Liver (tissue), 9 donors: ENCODE measurements around the gene FABP1. TPM values are rescaled to one million over a fixed set of nuclear protein-coding genes. Genes with fewer than 3 reads are reported as not detected.
A peak's percentile ranks its signal among the peaks of the same experiment; 100 is the strongest.

Source experiments
- DNase-seq: peaks from one replicate; pipeline ENCODE4 v3.0.0-alpha.2; 2017; ENCODE audit warnings: low spot score
- H3K27ac ChIP-seq, 2 donors: one replicate each; pipeline ENCODE4 v1.7.0; 2013; ENCODE audit warnings: inconsistent platforms in 2 of 2, low read length in 2 of 2, control low read depth in 1 of 2, low read depth in 1 of 2, mild to moderate bottlenecking in 1 of 2
- H3K27me3 ChIP-seq, 4 donors: one replicate each; pipeline versions ENCODE4 v1.6.1 to v1.7.0; 2013; ENCODE audit warnings: low read length in 3 of 4, inconsistent platforms in 1 of 4, mild to moderate bottlenecking in 1 of 4, moderate library complexity in 1 of 4; ENCODE audit not compliant: control insufficient read depth in 4 of 4, insufficient read depth in 4 of 4
- H3K36me3 ChIP-seq, 4 donors: one replicate each; pipeline versions ENCODE4 v1.6.1 to v1.7.0; 2013; ENCODE audit warnings: low read length in 3 of 4, mild to moderate bottlenecking in 3 of 4, low read depth in 1 of 4, moderate library complexity in 1 of 4; ENCODE audit not compliant: control insufficient read depth in 4 of 4, insufficient read depth in 3 of 4
- H3K4me1 ChIP-seq, 4 donors: one replicate each; pipeline versions ENCODE4 v1.6.1 to v1.7.0; 2013; ENCODE audit warnings: low read length in 3 of 4, mild to moderate bottlenecking in 3 of 4, moderate library complexity in 1 of 4; ENCODE audit not compliant: control insufficient read depth in 4 of 4, insufficient read depth in 4 of 4
- H3K4me3 ChIP-seq, 3 donors: one replicate each; pipeline versions ENCODE4 v1.6.1 to v1.7.0; 2013; ENCODE audit warnings: low read length in 3 of 3, control low read depth in 1 of 3, low read depth in 1 of 3, mild to moderate bottlenecking in 1 of 3
- H3K9ac ChIP-seq, 2 donors: one replicate each; pipeline ENCODE4 v1.7.0; 2013; ENCODE audit warnings: low read length in 2 of 2, mild to moderate bottlenecking in 2 of 2, moderate library complexity in 2 of 2, control low read depth in 1 of 2, low read depth in 1 of 2
- H3K9me3 ChIP-seq, 4 donors: one replicate each; pipeline versions ENCODE4 v1.6.1 to v1.7.0; 2013; ENCODE audit warnings: low read length in 3 of 4; ENCODE audit not compliant: control insufficient read depth in 4 of 4
- ATF3 ChIP-seq: IDR thresholded peaks from 2 replicates; pipeline ENCODE4 v1.6.1; 2016; ENCODE audit warnings: antibody characterized with exemption
- CTCF ChIP-seq: fragments of 150-350 bp; IDR thresholded peaks from 2 replicates; pipeline ENCODE4 v1.5.1; 2017; ENCODE audit warnings: improper control_type of control experiment, low read depth, low read length; ENCODE audit not compliant: missing input control
- EGR1 ChIP-seq, 2 donors: IDR thresholded peaks; 2 replicates each; pipeline ENCODE4 v1.6.1; 2016 to 2018; ENCODE audit warnings: antibody characterized with exemption in 2 of 2, low read depth in 2 of 2
- FOXA1 ChIP-seq: IDR thresholded peaks from 2 replicates; pipeline ENCODE4 v1.6.1; 2016; ENCODE audit warnings: antibody characterized with exemption
- FOXA2 ChIP-seq: IDR thresholded peaks from 2 replicates; pipeline ENCODE4 v1.6.1; 2016; ENCODE audit warnings: antibody characterized with exemption
- GABPA ChIP-seq, 2 donors: IDR thresholded peaks in 1 of 2; conservative IDR thresholded peaks in 1 of 2; 2 replicates each; pipeline ENCODE4 v1.6.1; 2016; ENCODE audit warnings: antibody characterized with exemption in 2 of 2, mild to moderate bottlenecking in 1 of 2, moderate library complexity in 1 of 2
- HNF4A ChIP-seq, 2 donors: conservative IDR thresholded peaks; 2 replicates each; pipeline ENCODE4 v1.6.1; 2016; ENCODE audit warnings: antibody characterized with exemption in 2 of 2, mild to moderate bottlenecking in 2 of 2
- HNF4G ChIP-seq: IDR thresholded peaks from 2 replicates; pipeline ENCODE4 v1.6.1; 2016; ENCODE audit warnings: antibody characterized with exemption
- JUND ChIP-seq, 2 donors: IDR thresholded peaks; 2 replicates each; pipeline ENCODE4 v1.6.1; 2016; ENCODE audit warnings: antibody characterized with exemption in 2 of 2
- NR2F2 ChIP-seq: IDR thresholded peaks from 2 replicates; pipeline ENCODE4 v1.6.1; 2016; ENCODE audit warnings: antibody characterized with exemption
- RAD21 ChIP-seq, 2 donors: IDR thresholded peaks; 2 replicates each; pipeline ENCODE4 v1.6.1; 2016; ENCODE audit warnings: antibody characterized with exemption in 2 of 2, mild to moderate bottlenecking in 2 of 2
- RXRA ChIP-seq, 2 donors: IDR thresholded peaks; 2 replicates each; pipeline ENCODE4 v1.6.1; 2017 to 2018; ENCODE audit warnings: antibody characterized with exemption in 2 of 2, mild to moderate bottlenecking in 1 of 2
- SP1 ChIP-seq: IDR thresholded peaks from 2 replicates; pipeline ENCODE4 v1.6.1; 2018; ENCODE audit warnings: antibody characterized with exemption, mild to moderate bottlenecking
- TAF1 ChIP-seq: conservative IDR thresholded peaks from 2 replicates; pipeline ENCODE4 v1.6.1; 2016; ENCODE audit warnings: antibody characterized with exemption, mild to moderate bottlenecking
- YY1 ChIP-seq: IDR thresholded peaks from 2 replicates; pipeline ENCODE4 v1.6.1; 2016; ENCODE audit warnings: antibody characterized with exemption, mild to moderate bottlenecking
- WGBS: extraction: QIAGEN DNeasy Blood & Tissue Kit; methylation state at CpG from one replicate; pipeline ENCODE4 v1.1.7; 2013; 5-methylcytosine and 5-hydroxymethylcytosine counted together
- polyA plus RNA-seq, 2 donors: library from polyadenylated mRNA; stranded (reverse) in 1 of 2; unstranded in 1 of 2; fragments of 200-250 nt in 1 of 2; fragments of >200 nt in 1 of 2; fragmentation: Nextera tagmentation in 1 of 2; extraction: Ambion mirVana in 1 of 2; gene quantifications; one replicate each; pipeline versions ENCODE4 v1.2.1 to v1.2.3, GENCODE V29; 2013 to 2015
- total RNA-seq, 2 donors: library from RNA; depleted of rRNA; stranded (reverse); fragments of >200 nt; gene quantifications; one replicate each; pipeline ENCODE4 v1.2.3, GENCODE V29; 2014
- TF ChIP-seq, protein P1 (sequence below): IDR thresholded peaks from 2 replicates; pipeline ENCODE4 v1.6.1; 2016; ENCODE audit warnings: antibody characterized with exemption, mild to moderate bottlenecking
- TF ChIP-seq, protein P2 (sequence below): IDR thresholded peaks from 2 replicates; pipeline ENCODE4 v1.6.1; 2016; ENCODE audit warnings: antibody characterized with exemption
- TF ChIP-seq, protein P3 (sequence below): IDR thresholded peaks from 2 replicates; pipeline ENCODE4 v1.6.1; 2016; ENCODE audit warnings: antibody characterized with exemption
- donor health status: healthy.
- donor health status: healthy.
- donor health status: healthy.
- donor health status: healthy.
- donor health status: healthy.

Gene FABP1
- total and polyA plus RNA-seq, 4 donors: 975 to 7,337 (median 2,306) TPM

- H3K9ac ChIP-seq: no peak overlapping the region
- no peak for DNase-seq
- peaks cover 19 to 88% (median 73%) of the 10 kb centered on the region in 4 donors for H3K4me1 ChIP-seq
- H3K36me3 ChIP-seq: no peaks in the 10 kb centered on the region
- TF ChIP-seq ATF3: peak; percentile 42
- TF ChIP-seq, protein P1, sequence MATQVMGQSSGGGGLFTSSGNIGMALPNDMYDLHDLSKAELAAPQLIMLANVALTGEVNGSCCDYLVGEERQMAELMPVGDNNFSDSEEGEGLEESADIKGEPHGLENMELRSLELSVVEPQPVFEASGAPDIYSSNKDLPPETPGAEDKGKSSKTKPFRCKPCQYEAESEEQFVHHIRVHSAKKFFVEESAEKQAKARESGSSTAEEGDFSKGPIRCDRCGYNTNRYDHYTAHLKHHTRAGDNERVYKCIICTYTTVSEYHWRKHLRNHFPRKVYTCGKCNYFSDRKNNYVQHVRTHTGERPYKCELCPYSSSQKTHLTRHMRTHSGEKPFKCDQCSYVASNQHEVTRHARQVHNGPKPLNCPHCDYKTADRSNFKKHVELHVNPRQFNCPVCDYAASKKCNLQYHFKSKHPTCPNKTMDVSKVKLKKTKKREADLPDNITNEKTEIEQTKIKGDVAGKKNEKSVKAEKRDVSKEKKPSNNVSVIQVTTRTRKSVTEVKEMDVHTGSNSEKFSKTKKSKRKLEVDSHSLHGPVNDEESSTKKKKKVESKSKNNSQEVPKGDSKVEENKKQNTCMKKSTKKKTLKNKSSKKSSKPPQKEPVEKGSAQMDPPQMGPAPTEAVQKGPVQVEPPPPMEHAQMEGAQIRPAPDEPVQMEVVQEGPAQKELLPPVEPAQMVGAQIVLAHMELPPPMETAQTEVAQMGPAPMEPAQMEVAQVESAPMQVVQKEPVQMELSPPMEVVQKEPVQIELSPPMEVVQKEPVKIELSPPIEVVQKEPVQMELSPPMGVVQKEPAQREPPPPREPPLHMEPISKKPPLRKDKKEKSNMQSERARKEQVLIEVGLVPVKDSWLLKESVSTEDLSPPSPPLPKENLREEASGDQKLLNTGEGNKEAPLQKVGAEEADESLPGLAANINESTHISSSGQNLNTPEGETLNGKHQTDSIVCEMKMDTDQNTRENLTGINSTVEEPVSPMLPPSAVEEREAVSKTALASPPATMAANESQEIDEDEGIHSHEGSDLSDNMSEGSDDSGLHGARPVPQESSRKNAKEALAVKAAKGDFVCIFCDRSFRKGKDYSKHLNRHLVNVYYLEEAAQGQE: peak; percentile 49
- peak; percentile 75 for TF ChIP-seq SP1
- no peak for TF ChIP-seq EGR1 (IDR thresholded peaks at IDR 0.05; ENCODE audit: low read depth in 2 of 2)
- no peak for TF ChIP-seq FOXA2
- TF ChIP-seq JUND (IDR thresholded peaks at IDR 0.05): peak; percentile 16 to 38
- peak; percentile 87 to 94 for TF ChIP-seq HNF4A (conservative IDR thresholded peaks at IDR 0.05)
- TF ChIP-seq RAD21 (IDR thresholded peaks at IDR 0.05): peak in 1 of 2 donors; percentile 10
- TF ChIP-seq, protein P2, sequence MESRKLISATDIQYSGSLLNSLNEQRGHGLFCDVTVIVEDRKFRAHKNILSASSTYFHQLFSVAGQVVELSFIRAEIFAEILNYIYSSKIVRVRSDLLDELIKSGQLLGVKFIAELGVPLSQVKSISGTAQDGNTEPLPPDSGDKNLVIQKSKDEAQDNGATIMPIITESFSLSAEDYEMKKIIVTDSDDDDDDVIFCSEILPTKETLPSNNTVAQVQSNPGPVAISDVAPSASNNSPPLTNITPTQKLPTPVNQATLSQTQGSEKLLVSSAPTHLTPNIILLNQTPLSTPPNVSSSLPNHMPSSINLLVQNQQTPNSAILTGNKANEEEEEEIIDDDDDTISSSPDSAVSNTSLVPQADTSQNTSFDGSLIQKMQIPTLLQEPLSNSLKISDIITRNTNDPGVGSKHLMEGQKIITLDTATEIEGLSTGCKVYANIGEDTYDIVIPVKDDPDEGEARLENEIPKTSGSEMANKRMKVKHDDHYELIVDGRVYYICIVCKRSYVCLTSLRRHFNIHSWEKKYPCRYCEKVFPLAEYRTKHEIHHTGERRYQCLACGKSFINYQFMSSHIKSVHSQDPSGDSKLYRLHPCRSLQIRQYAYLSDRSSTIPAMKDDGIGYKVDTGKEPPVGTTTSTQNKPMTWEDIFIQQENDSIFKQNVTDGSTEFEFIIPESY: peak; percentile 24
- TF ChIP-seq CTCF: no peak
- no peak for TF ChIP-seq HNF4G
- peak; percentile 65 for TF ChIP-seq YY1
- TF ChIP-seq, protein P3, sequence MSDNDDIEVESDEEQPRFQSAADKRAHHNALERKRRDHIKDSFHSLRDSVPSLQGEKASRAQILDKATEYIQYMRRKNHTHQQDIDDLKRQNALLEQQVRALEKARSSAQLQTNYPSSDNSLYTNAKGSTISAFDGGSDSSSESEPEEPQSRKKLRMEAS: peak; percentile 54
- no peak for TF ChIP-seq TAF1
- TF ChIP-seq RXRA (IDR thresholded peaks at IDR 0.05): peak; percentile 75 to 89
- TF ChIP-seq FOXA1: no peak
- no peak for TF ChIP-seq NR2F2
- TF ChIP-seq GABPA (IDR thresholded peaks at IDR 0.05 in 1 of 2, conservative IDR thresholded peaks at IDR 0.05 in 1 of 2): no peak
- WGBS: 37% methylated on average over 3 of the region's 3 CpGs
- no peak overlapping the region for H3K4me3 ChIP-seq
- H3K27me3 ChIP-seq: no peaks in the 10 kb centered on the region
- no peaks in the 10 kb centered on the region for H3K9me3 ChIP-seq
- H3K27ac ChIP-seq: peak overlapping the region; percentile 49 to 80
Observed at GRCh38 chr2:88133875-88134274, 6.0 kb upstream of the FABP1 start.
